ENCODE measurements around the gene MRPL53. TPM values are rescaled to one million over a fixed set of nuclear protein-coding genes. Genes with fewer than 3 reads are reported as not detected.
A peak's percentile ranks its signal among the peaks of the same experiment; 100 is the strongest.

Gene MRPL53
- total and polyA plus RNA-seq, 2 of the 13 experiments (the other 11 are each of a cell fraction or from before 2014, with no cell fraction given): 34.3 to 51.9 TPM

- TF ChIP-seq ZFP91 (CRISPR knock-in tag; IDR thresholded peaks at IDR 0.05; ENCODE audit: borderline replicate concordance) (peak; percentile 71), ATF3 (CRISPR knock-in tag; IDR thresholded peaks at IDR 0.05) (peak; percentile 25; the same call in 1 of the 2 replicates), GTF3A (CRISPR knock-in tag; conservative IDR thresholded peaks at IDR 0.05) (0 out of 2 replicates have a peak, but pooled peaks have one; percentile 64), SRSF4 (IDR thresholded peaks at IDR 0.05; ENCODE audit: low read depth, low read length, poor library complexity, severe bottlenecking) (no peak), U2AF2 (IDR thresholded peaks at IDR 0.05; ENCODE audit: low read depth, low read length) (no peak; the same call in 1 of the 2 replicates), ZNF362 (CRISPR knock-in tag; IDR thresholded peaks at IDR 0.05; ENCODE audit: borderline replicate concordance) (no peak; the same call in none of the 2 replicates), ZNF678 (CRISPR knock-in tag; IDR thresholded peaks at IDR 0.05) (peak; percentile 67; the same call in 1 of the 2 replicates), NFATC3 (CRISPR knock-in tag; IDR thresholded peaks at IDR 0.05) (no peak), HCFC1 (IDR thresholded peaks at IDR 0.05; ENCODE audit: low read depth, low read length) (no peak), ARNT2 (CRISPR knock-in tag; IDR thresholded peaks at IDR 0.05; ENCODE audit: low read depth) (peak; percentile 91), ZNF446 (CRISPR knock-in tag; IDR thresholded peaks at IDR 0.05) (peak; percentile 95), KAT8 (CRISPR knock-in tag; IDR thresholded peaks at IDR 0.05) (no peak; the same call in 1 of the 2 replicates), HOXA9 (CRISPR knock-in tag; IDR thresholded peaks at IDR 0.05; ENCODE audit: borderline replicate concordance) (no peak), NFAT5 (CRISPR knock-in tag; IDR thresholded peaks at IDR 0.05) (no peak), ZC3H4 (CRISPR knock-in tag; IDR thresholded peaks at IDR 0.05; ENCODE audit: borderline replicate concordance) (peak; percentile 87), ZMYM3 (CRISPR knock-in tag; IDR thresholded peaks at IDR 0.05) (peak; percentile 41; the same call in 1 of the 2 replicates), STAG1 (CRISPR knock-in tag; IDR thresholded peaks at IDR 0.05) (peak; percentile 77), RNF2 (conservative IDR thresholded peaks at IDR 0.05; ENCODE audit: low read depth) (no peak), REL (CRISPR knock-in tag; conservative IDR thresholded peaks at IDR 0.05) (no peak), REXO4 (CRISPR knock-in tag; IDR thresholded peaks at IDR 0.05; ENCODE audit: borderline replicate concordance) (peak; percentile 41; the same call in 1 of the 2 replicates)
These were observed 30.4 kb upstream of the MRPL53 start (continued) for GRCh38 chr2:74502720-74503505.

All from HepG2 (cell line).